Parathyroid adenoma (tissue), 2 donors: Measurements from ENCODE around the gene LEP.

Experiments
- H2AFZ ChIP-seq: fragments of 300-600 bp; sonication (generic); one replicate; pipeline ENCODE4 v1.7.0; 2017; ENCODE audit warnings: antibody characterized with exemption, mild to moderate bottlenecking
- H3K27ac ChIP-seq: fragments of 300-600 bp; sonication (generic); one replicate; pipeline ENCODE4 v1.7.0; 2017
- H3K27me3 ChIP-seq: fragments of 300-600 bp; sonication (generic); one replicate; pipeline ENCODE4 v1.7.0; 2017; ENCODE audit warnings: low read length; ENCODE audit not compliant: control insufficient read depth, insufficient read depth
- H3K36me3 ChIP-seq: fragments of 300-600 bp; sonication (generic); one replicate; pipeline ENCODE4 v1.7.0; 2017; ENCODE audit warnings: low read length; ENCODE audit not compliant: control insufficient read depth, insufficient read depth
- H3K4me1 ChIP-seq: fragments of 300-600 bp; sonication (generic); one replicate; pipeline ENCODE4 v1.7.0; 2017; ENCODE audit warnings: control low read depth
- H3K4me2 ChIP-seq: fragments of 300-600 bp; sonication (generic); one replicate; pipeline ENCODE4 v1.7.0; 2017; ENCODE audit warnings: low read length
- H3K4me3 ChIP-seq: fragments of 300-600 bp; sonication (generic); one replicate; pipeline ENCODE4 v1.7.0; 2017; ENCODE audit warnings: low read depth, low read length
- H3K79me2 ChIP-seq: fragments of 300-600 bp; sonication (generic); one replicate; pipeline ENCODE4 v1.7.0; 2017; ENCODE audit warnings: control low read depth
- H3K9ac ChIP-seq: fragments of 300-600 bp; sonication (generic); one replicate; pipeline ENCODE4 v1.7.0; 2017; ENCODE audit warnings: mild to moderate bottlenecking
- H3K9me3 ChIP-seq: fragments of 300-600 bp; sonication (generic); one replicate; pipeline ENCODE4 v1.7.0; 2017; ENCODE audit warnings: low read length; ENCODE audit not compliant: control insufficient read depth
- CTCF ChIP-seq: fragments of 300-600 bp; sonication (generic); IDR thresholded peaks from one replicate; pipeline ENCODE4 v1.7.0; 2017; ENCODE audit warnings: antibody characterized with exemption, mild to moderate bottlenecking
- donor health status: primary hyperparathyroidism.

The LEP gene

GRCh38 chr7:128251337-128251736 is 10.3 kb downstream of the LEP start:
- no peaks in the 10 kb centered on the region for H3K79me2 ChIP-seq
- no peak overlapping the region for H2AFZ ChIP-seq
- H3K9me3 ChIP-seq, result no peaks in the 10 kb centered on the region
- H3K27me3 ChIP-seq, result no peaks in the 10 kb centered on the region
- H3K27ac ChIP-seq, result no peak overlapping the region
- H3K4me3 ChIP-seq, result no peak overlapping the region
- no peaks in the 10 kb centered on the region for H3K36me3 ChIP-seq
- no peaks in the 10 kb centered on the region for H3K4me1 ChIP-seq
- H3K9ac ChIP-seq, result no peak overlapping the region
- H3K4me2 ChIP-seq, result no peak overlapping the region
- TF ChIP-seq CTCF, result no peak

GRCh38 chr7:128253701-128254100 is 12.6 kb downstream of the LEP start:
- H3K27ac ChIP-seq, result no peak overlapping the region
- H3K4me1 ChIP-seq, result no peaks in the 10 kb centered on the region
- no peak for TF ChIP-seq CTCF
- H3K79me2 ChIP-seq, result no peaks in the 10 kb centered on the region
- no peak overlapping the region for H3K9ac ChIP-seq
- H3K4me3 ChIP-seq, result no peak overlapping the region
- H3K36me3 ChIP-seq, result no peaks in the 10 kb centered on the region
- H2AFZ ChIP-seq, result no peak overlapping the region
- H3K9me3 ChIP-seq, result no peaks in the 10 kb centered on the region
- no peak overlapping the region for H3K4me2 ChIP-seq
- no peaks in the 10 kb centered on the region for H3K27me3 ChIP-seq

- Histone ChIP-seq H2AFZ (no peak overlapping the region), H3K27me3 (no peaks in the 10 kb centered on the region), H3K4me3 (no peak overlapping the region), H3K79me2 (no peaks in the 10 kb centered on the region), H3K9me3 (no peaks in the 10 kb centered on the region), H3K4me1 (peaks cover 2% of the 10 kb centered on the region), H3K4me2 (no peak overlapping the region), H3K9ac (no peak overlapping the region), H3K27ac (no peak overlapping the region), H3K36me3 (no peaks in the 10 kb centered on the region)
- no peak for TF ChIP-seq CTCF
These were observed 13.4 kb downstream of the LEP start for GRCh38 chr7:128254470-128254869.

GRCh38 chr7:128255271-128255670 is 14.2 kb downstream of the LEP start:
- Histone ChIP-seq H3K9me3 (no peaks in the 10 kb centered on the region), H3K4me1 (peaks cover 4% of the 10 kb centered on the region), H3K9ac (no peak overlapping the region), H3K36me3 (no peaks in the 10 kb centered on the region), H3K27me3 (no peaks in the 10 kb centered on the region), H2AFZ (no peak overlapping the region), H3K79me2 (no peaks in the 10 kb centered on the region), H3K27ac (no peak overlapping the region), H3K4me2 (no peak overlapping the region), H3K4me3 (no peak overlapping the region)
- no peak for TF ChIP-seq CTCF

GRCh38 chr7:128257458-128257857 is 16.4 kb downstream of the LEP start:
- Histone ChIP-seq H3K4me3 (no peak overlapping the region), H3K4me2 (no peak overlapping the region), H3K79me2 (no peaks in the 10 kb centered on the region), H3K27me3 (no peaks in the 10 kb centered on the region), H3K4me1 (peaks cover 4% of the 10 kb centered on the region), H2AFZ (no peak overlapping the region), H3K27ac (no peak overlapping the region), H3K9ac (no peak overlapping the region), H3K36me3 (no peaks in the 10 kb centered on the region), H3K9me3 (no peaks in the 10 kb centered on the region)
- TF ChIP-seq CTCF, result no peak
